IMR-90 (cell line): ENCODE measurements around the gene ST8SIA2. TPM values are rescaled to one million over a fixed set of nuclear protein-coding genes. Genes with fewer than 3 reads are reported as not detected.

Experiments used
- ATAC-seq: fragments of 200-7000 bp; cut with Tn5 transposase; 2 replicates; pipeline ENCODE4 v1.9.1; 2020; ENCODE audit warnings: low read depth, mild to moderate bottlenecking, moderate library complexity
- BruUV-seq: library from RNA; stranded (reverse); fragments of 400-500 nt; replicated peaks from 2 replicates; lab custom pipeline; 2021; lab: Mats Ljungman, UMichigan
- CTCF ChIA-PET: fragments of 300-600 bp; formaldehyde crosslinking; extraction: SDS; loops from one replicate; lab custom pipeline; 2021; ENCODE audit warnings: antibody characterized with exemption; lab: Yijun Ruan, JAX
- POLR2A ChIA-PET: fragments of 300-600 bp; sonication (Branson Sonifier 250); formaldehyde crosslinking; loops from one replicate; lab custom pipeline; 2022; ENCODE audit warnings: antibody characterized with exemption; ENCODE audit not compliant: unreplicated experiment; lab: Charles Lee
- DNase-seq: peaks from one replicate; pipeline ENCODE4 v3.0.0; 2013
- H2AFZ ChIP-seq: replicated peaks from 2 replicates; pipeline ENCODE3; 2013; ENCODE audit warnings: low read length, mild to moderate bottlenecking; ENCODE audit not compliant: poor library complexity
- H2AK5ac ChIP-seq: 2 replicates; pipeline ENCODE4 v1.6.1; 2013; ENCODE audit warnings: low read depth, low read length, inconsistent platforms
- H2AK9ac ChIP-seq: replicated peaks from 2 replicates; pipeline ENCODE3; 2013; ENCODE audit warnings: mild to moderate bottlenecking, low read depth, low read length, moderate library complexity; ENCODE audit not compliant: poor library complexity
- H2BK120ac ChIP-seq: 2 replicates; pipeline ENCODE4 v1.6.1; 2013; ENCODE audit warnings: low read depth, low read length, inconsistent platforms
- H2BK15ac ChIP-seq: 3 replicates; pipeline ENCODE4 v1.6.1; 2013; ENCODE audit warnings: low read depth, low read length, inconsistent platforms
- H2BK20ac ChIP-seq: 2 replicates; pipeline ENCODE4 v1.6.1; 2013; ENCODE audit warnings: low read depth, mild to moderate bottlenecking, inconsistent platforms, low read length, moderate library complexity
- H2BK5ac ChIP-seq: 2 replicates; pipeline ENCODE4 v1.6.1; 2013; ENCODE audit warnings: mild to moderate bottlenecking, low read depth, low read length, inconsistent platforms; ENCODE audit not compliant: poor library complexity, severe bottlenecking
- H3K14ac ChIP-seq: replicated peaks from 2 replicates; pipeline ENCODE4 v1.6.1; 2013; ENCODE audit warnings: low read depth, low read length, inconsistent platforms
- H3K18ac ChIP-seq: 2 replicates; pipeline ENCODE4 v1.6.1; 2013; ENCODE audit warnings: low read depth, low read length, control low read depth
- H3K23ac ChIP-seq: 2 replicates; pipeline ENCODE4 v1.6.1; 2013; ENCODE audit warnings: low read depth, low read length, inconsistent platforms
- H3K27ac ChIP-seq: 2 replicates; pipeline ENCODE4 v1.5.1; 2013; ENCODE audit warnings: mild to moderate bottlenecking, control low read depth, low read length; ENCODE audit not compliant: insufficient read depth
- H3K27me3 ChIP-seq: 2 replicates; pipeline ENCODE4 v1.6.1; 2013; ENCODE audit warnings: low read length; ENCODE audit not compliant: control insufficient read depth, insufficient read depth
- H3K36me3 ChIP-seq: 2 replicates; pipeline ENCODE4 v1.6.1; 2013; ENCODE audit warnings: low read length, mixed read lengths; ENCODE audit not compliant: control insufficient read depth, insufficient read depth
- H3K4ac ChIP-seq: 2 replicates; pipeline ENCODE4 v1.6.1; 2013; ENCODE audit warnings: low read depth, low read length, inconsistent platforms
- H3K4me1 ChIP-seq: 2 replicates; pipeline ENCODE4 v1.6.1; 2013; ENCODE audit warnings: low read length, mixed read lengths; ENCODE audit not compliant: control insufficient read depth, insufficient read depth
- H3K4me2 ChIP-seq: 2 replicates; pipeline ENCODE4 v1.6.1; 2013; ENCODE audit warnings: low read depth, mild to moderate bottlenecking, control low read depth, low read length, moderate library complexity
- H3K4me3 ChIP-seq: 2 replicates; pipeline ENCODE4 v1.5.1; 2013; ENCODE audit warnings: low read depth, mild to moderate bottlenecking, control low read depth, low read length, moderate library complexity; ENCODE audit not compliant: insufficient read depth
- H3K56ac ChIP-seq: 2 replicates; pipeline ENCODE4 v1.6.1; 2013; ENCODE audit warnings: low read length, inconsistent platforms; ENCODE audit not compliant: insufficient read depth; ENCODE audit errors: extremely low read depth
- H3K79me1 ChIP-seq, 2 experiments: 2 replicates each; pipeline ENCODE4 v1.6.1; 2013; ENCODE audit warnings: low read length in 2 of 2, inconsistent platforms in 1 of 2, low read depth in 1 of 2
- H3K9ac ChIP-seq: 2 replicates; pipeline ENCODE4 v1.6.1; 2013; ENCODE audit warnings: low read depth, low read length, control low read depth
- H3K9me1 ChIP-seq: 2 replicates; pipeline ENCODE4 v1.6.1; 2013; ENCODE audit warnings: low read length, inconsistent platforms; ENCODE audit not compliant: insufficient read depth
- H3K9me3 ChIP-seq: 2 replicates; pipeline ENCODE4 v1.6.1; 2013; ENCODE audit warnings: low read length; ENCODE audit not compliant: control insufficient read depth, insufficient read depth
- H4K20me1 ChIP-seq: 2 replicates; pipeline ENCODE4 v1.6.1; 2013; ENCODE audit warnings: low read length, inconsistent platforms; ENCODE audit not compliant: insufficient read depth
- H4K5ac ChIP-seq: 2 replicates; pipeline ENCODE4 v1.6.1; 2013; ENCODE audit warnings: mild to moderate bottlenecking, low read depth, low read length, control low read depth
- H4K8ac ChIP-seq, 2 experiments: 2 replicates each; pipeline ENCODE4 v1.6.1; 2013; ENCODE audit warnings: low read depth in 2 of 2, low read length in 2 of 2, control low read depth in 1 of 2, inconsistent platforms in 1 of 2
- H4K91ac ChIP-seq: 2 replicates; pipeline ENCODE4 v1.6.1; 2013; ENCODE audit warnings: low read depth, low read length, inconsistent platforms; ENCODE audit not compliant: insufficient read depth
- BHLHE40 ChIP-seq: fragments of 150-350 bp; IDR thresholded peaks from 2 replicates; pipeline ENCODE4 v1.6.1; 2016; ENCODE audit warnings: mild to moderate bottlenecking, low read depth, low read length
- CEBPB ChIP-seq: IDR thresholded peaks from 2 replicates; pipeline ENCODE4 v1.6.1; 2012; ENCODE audit warnings: low read depth, low read length, improper control_type of control experiment
- CHD1 ChIP-seq: IDR thresholded peaks from 2 replicates; pipeline ENCODE4 v1.6.1; 2012; ENCODE audit warnings: low read depth, low read length, improper control_type of control experiment
- FOS ChIP-seq: fragments of 150-350 bp; IDR thresholded peaks from 2 replicates; pipeline ENCODE4 v1.6.1; 2016; ENCODE audit warnings: low read depth, low read length
- MAFK ChIP-seq: IDR thresholded peaks from 2 replicates; pipeline ENCODE4 v1.6.1; 2012; ENCODE audit warnings: low read depth, low read length, improper control_type of control experiment
- MAZ ChIP-seq: IDR thresholded peaks from 2 replicates; pipeline ENCODE4 v1.6.1; 2012; ENCODE audit warnings: low read depth, mild to moderate bottlenecking, low read length, improper control_type of control experiment, moderate library complexity, borderline replicate concordance
- MXI1 ChIP-seq: IDR thresholded peaks from 2 replicates; pipeline ENCODE4 v1.6.1; 2012; ENCODE audit warnings: low read depth, mild to moderate bottlenecking, low read length, moderate library complexity, borderline replicate concordance
- NFE2L2 ChIP-seq: fragments of 150-350 bp; IDR thresholded peaks from 2 replicates; pipeline ENCODE4 v1.6.1; 2016; ENCODE audit warnings: low read depth, mild to moderate bottlenecking, low read length
- POLR2A ChIP-seq: IDR thresholded peaks from 2 replicates; pipeline ENCODE4 v1.6.1; 2012; ENCODE audit warnings: mild to moderate bottlenecking, low read depth, low read length
- RAD21 ChIP-seq: IDR thresholded peaks from 2 replicates; pipeline ENCODE4 v1.6.1; 2012; ENCODE audit warnings: low read length, improper control_type of control experiment
- RCOR1 ChIP-seq: IDR thresholded peaks from 2 replicates; pipeline ENCODE4 v1.6.1; 2012; ENCODE audit warnings: mild to moderate bottlenecking, low read length, improper control_type of control experiment; ENCODE audit not compliant: insufficient replicate concordance
- RFX5 ChIP-seq: IDR thresholded peaks from 2 replicates; pipeline ENCODE4 v1.8.0; 2012; ENCODE audit warnings: low read depth, mild to moderate bottlenecking, low read length, moderate library complexity
- SMC3 ChIP-seq: fragments of 150-350 bp; IDR thresholded peaks from 2 replicates; pipeline ENCODE4 v1.6.1; 2016; ENCODE audit warnings: low read depth, mild to moderate bottlenecking, antibody characterized with exemption, low read length, moderate library complexity
- WGBS, 2 experiments: methylation state at CpG; one replicate each; pipeline versions ENCODE4 v1.1.5 to v1.1.7; 2013; ENCODE audit warnings: missing lambda C conversion rate in 2 of 2; ENCODE audit not compliant: insufficient read length in 1 of 2; ENCODE audit errors: extremely low coverage in 2 of 2; 5-methylcytosine and 5-hydroxymethylcytosine counted together
- dilution Hi-C: fragments of 300-500 bp; cut with HindIII; formaldehyde crosslinking; loops from one replicate; pipeline ENCODE4 v1.14.3; 2018; ENCODE audit warnings: low sequenced_read_pairs; ENCODE audit not compliant: unreplicated experiment
- in situ Hi-C: fragments of 300-500 bp; cut with MboI; formaldehyde crosslinking; loops from 3 replicates; pipeline ENCODE4 v1.14.3; 2019; ENCODE audit warnings: low sequenced_read_pairs, inconsistent platforms, mixed read lengths
- intact Hi-C: fragments of 100-400 bp; cut with micrococcal nuclease; formaldehyde crosslinking; loops from 2 replicates; pipeline ENCODE4 v1.10.0; 2022
- polyA plus RNA-seq, 3 experiments: library from polyadenylated mRNA; depleted of rRNA; stranded (reverse); fragments of >200 nt; gene quantifications; 2 replicates each; pipeline ENCODE4 v1.2.3, GENCODE V29; 2012; ENCODE audit warnings: low replicate concordance in 1 of 3
- total RNA-seq: library from RNA; depleted of rRNA; stranded (reverse); fragments of >200 nt; gene quantifications from 2 replicates; pipeline ENCODE4 v1.2.3, GENCODE V29; 2012
- TF ChIP-seq, protein P1 (sequence below): fragments of 150-350 bp; IDR thresholded peaks from 2 replicates; pipeline ENCODE4 v1.6.1; 2017; ENCODE audit warnings: mild to moderate bottlenecking, antibody characterized with exemption, low read length, low read depth
- TF ChIP-seq, protein P2 (sequence below): fragments of 150-350 bp; IDR thresholded peaks from 2 replicates; pipeline ENCODE4 v1.6.1; 2016; ENCODE audit warnings: low read depth, mild to moderate bottlenecking, low read length, moderate library complexity, borderline replicate concordance
- TF ChIP-seq, protein P3 (sequence below): conservative IDR thresholded peaks from 2 replicates; pipeline ENCODE4 v1.5.1; 2012; ENCODE audit warnings: mild to moderate bottlenecking, low read depth, low read length, improper control_type of control experiment

Gene ST8SIA2
- total and polyA plus RNA-seq, 2 of the 4 experiments (the other 2 are of a cell fraction) = not detected

DNA sequence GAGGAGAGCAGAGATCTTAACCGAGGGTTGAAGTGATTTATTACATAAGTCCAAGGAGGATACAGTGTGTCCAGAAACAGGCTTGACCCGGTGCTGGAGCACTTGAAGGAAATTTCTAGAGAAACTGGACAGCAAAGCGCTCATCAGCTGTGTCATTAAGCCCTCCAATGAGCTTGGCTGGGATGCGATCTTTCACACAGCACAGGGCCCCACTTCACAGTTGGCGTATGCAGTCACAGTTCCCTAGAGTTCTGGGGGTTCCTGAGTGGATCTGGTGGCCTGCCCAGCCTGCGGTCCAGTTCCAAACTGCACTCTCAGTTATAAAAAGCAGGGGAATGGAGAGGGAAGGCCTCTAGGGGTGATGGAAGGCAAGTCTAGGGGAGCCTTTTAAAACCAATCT lies 13.6 kb downstream of the ST8SIA2 start:
- Histone ChIP-seq H2BK15ac (no peak overlapping the region), H2AK5ac (no peak overlapping the region), H2BK5ac (no peak overlapping the region), H3K27ac (no peak overlapping the region), H2AK9ac (no peak overlapping the region), H2BK120ac (no peak overlapping the region), H3K4me3 (no peak overlapping the region), H3K27me3 (no peaks in the 10 kb centered on the region), H2BK20ac (no peak overlapping the region), H3K9me3 (no peaks in the 10 kb centered on the region), H3K23ac (no peak overlapping the region), H3K18ac (no peak overlapping the region), H2AFZ (no peak overlapping the region), H3K4me2 (no peak overlapping the region), H3K14ac (no peak overlapping the region), H3K4me1 (no peaks in the 10 kb centered on the region), H4K5ac (no peak overlapping the region), H4K91ac (no peak overlapping the region), H3K36me3 (no peaks in the 10 kb centered on the region), H4K20me1 (no peaks in the 10 kb centered on the region), H3K4ac (no peak overlapping the region), H3K56ac (no peak overlapping the region), H4K8ac (no peak overlapping the region), H3K79me1 (no peaks in the 10 kb centered on the region), H3K9ac (no peak overlapping the region), H3K9me1 (no peaks in the 10 kb centered on the region)
- ChIA-PET POLR2A (no interaction called here), CTCF (no interaction called here)
- BruUV-seq = no TSS peak
- no peak for DNase-seq
- ATAC-seq = no peak
- 80% methylated on average over 2 of the region's 6 CpGs; no CpG with 5 or more reads in 1 of the 2 experiments for WGBS, 2 experiments
- in situ Hi-C loops = no loop called here
- dilution Hi-C loops = no loop called here
- intact Hi-C loops = no loop called here
- TF ChIP-seq CHD1 (no peak), CEBPB (no peak), RAD21 (no peak), FOS (no peak), NFE2L2 (no peak), MAZ (no peak), RCOR1 (no peak), BHLHE40 (no peak), POLR2A (no peak), SMC3 (no peak), RFX5 (no peak), MAFK (no peak), MXI1 (no peak)
- TF ChIP-seq, protein P1, sequence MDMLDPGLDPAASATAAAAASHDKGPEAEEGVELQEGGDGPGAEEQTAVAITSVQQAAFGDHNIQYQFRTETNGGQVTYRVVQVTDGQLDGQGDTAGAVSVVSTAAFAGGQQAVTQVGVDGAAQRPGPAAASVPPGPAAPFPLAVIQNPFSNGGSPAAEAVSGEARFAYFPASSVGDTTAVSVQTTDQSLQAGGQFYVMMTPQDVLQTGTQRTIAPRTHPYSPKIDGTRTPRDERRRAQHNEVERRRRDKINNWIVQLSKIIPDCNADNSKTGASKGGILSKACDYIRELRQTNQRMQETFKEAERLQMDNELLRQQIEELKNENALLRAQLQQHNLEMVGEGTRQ = no peak
- TF ChIP-seq, protein P2, sequence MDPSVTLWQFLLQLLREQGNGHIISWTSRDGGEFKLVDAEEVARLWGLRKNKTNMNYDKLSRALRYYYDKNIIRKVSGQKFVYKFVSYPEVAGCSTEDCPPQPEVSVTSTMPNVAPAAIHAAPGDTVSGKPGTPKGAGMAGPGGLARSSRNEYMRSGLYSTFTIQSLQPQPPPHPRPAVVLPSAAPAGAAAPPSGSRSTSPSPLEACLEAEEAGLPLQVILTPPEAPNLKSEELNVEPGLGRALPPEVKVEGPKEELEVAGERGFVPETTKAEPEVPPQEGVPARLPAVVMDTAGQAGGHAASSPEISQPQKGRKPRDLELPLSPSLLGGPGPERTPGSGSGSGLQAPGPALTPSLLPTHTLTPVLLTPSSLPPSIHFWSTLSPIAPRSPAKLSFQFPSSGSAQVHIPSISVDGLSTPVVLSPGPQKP = no peak
- TF ChIP-seq, protein P3, sequence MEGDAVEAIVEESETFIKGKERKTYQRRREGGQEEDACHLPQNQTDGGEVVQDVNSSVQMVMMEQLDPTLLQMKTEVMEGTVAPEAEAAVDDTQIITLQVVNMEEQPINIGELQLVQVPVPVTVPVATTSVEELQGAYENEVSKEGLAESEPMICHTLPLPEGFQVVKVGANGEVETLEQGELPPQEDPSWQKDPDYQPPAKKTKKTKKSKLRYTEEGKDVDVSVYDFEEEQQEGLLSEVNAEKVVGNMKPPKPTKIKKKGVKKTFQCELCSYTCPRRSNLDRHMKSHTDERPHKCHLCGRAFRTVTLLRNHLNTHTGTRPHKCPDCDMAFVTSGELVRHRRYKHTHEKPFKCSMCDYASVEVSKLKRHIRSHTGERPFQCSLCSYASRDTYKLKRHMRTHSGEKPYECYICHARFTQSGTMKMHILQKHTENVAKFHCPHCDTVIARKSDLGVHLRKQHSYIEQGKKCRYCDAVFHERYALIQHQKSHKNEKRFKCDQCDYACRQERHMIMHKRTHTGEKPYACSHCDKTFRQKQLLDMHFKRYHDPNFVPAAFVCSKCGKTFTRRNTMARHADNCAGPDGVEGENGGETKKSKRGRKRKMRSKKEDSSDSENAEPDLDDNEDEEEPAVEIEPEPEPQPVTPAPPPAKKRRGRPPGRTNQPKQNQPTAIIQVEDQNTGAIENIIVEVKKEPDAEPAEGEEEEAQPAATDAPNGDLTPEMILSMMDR = no peak
